DMS79 (cell line): ENCODE results near the gene CEP76.
"Not testable (repeated sequence)": the region's sequence is repeated elsewhere in the genome, so short reads cannot be mapped to it uniquely, and the experiment has no call there.

Source experiments
- DNase-seq: peaks from one replicate; lab custom pipeline; 2025; lab: John Stamatoyannopoulos, UW

CEP76 gene

DNA sequence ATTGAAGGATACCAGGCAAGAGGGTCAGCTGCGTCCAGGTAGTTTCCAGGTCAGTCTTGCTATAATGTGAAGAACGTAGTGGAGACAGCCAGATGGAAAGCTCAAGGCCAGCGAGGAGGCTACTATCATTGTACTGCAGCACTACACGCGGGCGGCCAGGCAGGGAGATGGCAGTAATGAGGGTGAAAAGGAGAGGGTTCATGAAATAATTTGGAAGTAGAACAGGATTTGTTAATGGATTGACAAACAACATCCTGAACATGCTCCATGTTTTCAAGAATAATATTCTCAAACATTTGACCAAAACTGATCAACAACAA, 61.7 kb downstream of the CEP76 start:
- DNase-seq: no peak

DNA sequence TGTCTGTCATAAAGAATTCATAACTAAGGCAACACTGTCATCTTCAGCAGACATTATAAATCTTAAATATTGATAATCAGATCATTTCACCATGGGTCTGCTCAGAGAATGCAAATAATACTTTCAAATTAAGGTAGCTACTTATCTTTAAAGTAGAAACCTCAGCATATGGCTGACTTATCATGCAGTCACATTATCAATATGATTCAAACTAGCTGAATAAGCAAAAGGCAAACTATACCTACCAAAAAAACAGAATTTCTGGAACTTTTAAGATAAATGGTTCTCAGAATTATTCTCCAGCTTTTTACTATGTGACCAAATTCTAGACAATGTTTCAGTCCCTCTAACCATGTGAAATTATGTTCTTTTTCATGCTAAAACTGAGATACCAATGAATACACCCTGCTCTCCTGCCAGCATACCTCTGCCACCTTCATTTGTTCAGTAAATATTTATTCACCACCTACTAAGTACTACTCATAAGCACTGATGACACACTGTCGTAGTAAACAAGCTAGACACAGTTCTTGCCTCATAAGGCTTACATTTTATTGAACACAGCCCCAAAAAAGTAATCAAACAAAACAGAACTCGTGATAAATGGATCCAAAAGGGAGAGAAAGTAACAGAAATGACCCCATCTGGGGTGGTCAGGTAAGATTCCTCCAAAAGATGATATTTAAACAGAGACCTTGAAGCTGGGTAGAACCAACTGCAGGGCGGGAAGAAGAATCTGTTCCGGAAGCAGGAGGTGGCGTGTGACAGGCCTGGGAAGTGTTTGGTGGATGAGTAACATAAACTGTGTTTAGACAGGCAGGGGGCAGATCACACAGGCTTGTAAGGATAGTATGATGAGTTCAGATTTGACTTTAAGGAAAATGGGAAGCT, 62.3 kb downstream of the CEP76 start:
- no peak for DNase-seq

DNA sequence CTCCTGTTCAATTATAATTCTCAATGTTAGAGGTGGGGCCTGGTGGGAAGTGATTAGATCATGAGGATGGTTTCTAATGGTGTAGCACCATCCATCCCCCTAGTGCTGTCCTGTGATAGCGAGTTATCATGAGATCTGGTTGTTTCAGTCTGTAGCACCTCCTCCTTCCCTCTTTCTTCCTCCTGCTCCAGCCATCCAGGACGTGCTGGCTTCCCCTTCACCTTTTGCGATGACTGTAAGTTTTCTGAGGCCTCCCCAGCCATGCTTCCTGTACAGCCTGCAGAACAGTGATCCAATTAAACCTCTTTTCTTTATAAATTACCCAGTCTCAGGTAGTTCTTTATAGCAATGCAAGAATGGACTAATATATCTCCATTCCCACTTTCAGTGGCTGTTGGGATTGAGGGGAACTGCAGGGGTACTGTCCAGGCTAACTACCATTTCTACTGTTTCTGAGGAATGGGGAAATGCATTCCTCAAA, 63.8 kb downstream of the CEP76 start:
- no peak for DNase-seq

DNA sequence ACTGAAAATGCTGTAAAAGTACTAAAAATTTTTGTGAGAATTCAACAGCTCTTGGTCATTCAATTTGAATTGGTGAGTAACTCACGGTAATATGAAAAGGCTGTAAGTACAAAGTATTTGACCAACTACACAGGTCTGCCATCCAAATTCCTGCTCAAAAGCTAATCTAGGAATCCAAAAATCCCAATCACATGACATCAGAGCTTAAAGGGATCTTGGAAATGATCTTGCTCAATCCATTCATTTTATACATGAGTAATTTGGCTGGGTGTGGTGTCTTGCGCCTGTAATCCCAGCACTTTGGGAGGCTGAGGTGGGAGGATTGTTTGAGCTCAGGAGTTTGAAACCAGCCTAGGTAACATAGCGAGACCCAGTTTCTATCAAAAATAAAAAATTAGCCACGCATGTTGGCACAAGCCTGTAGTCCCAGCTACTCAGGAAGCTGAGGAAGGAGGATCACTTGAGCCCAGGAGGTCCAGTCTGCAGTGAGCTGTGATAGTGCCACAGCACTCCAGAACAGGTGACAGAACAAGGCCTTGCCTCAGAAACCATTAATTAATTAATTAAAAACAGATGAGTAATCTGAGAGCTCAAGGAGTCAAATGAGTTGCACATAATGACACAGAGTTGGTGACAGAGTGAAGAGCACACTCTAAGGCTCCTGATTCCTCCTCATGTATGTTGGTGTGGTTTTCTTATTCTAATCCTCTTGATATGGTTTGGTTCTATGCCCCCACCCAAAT, 64.5 kb downstream of the CEP76 start:
- no peak for DNase-seq

DNA sequence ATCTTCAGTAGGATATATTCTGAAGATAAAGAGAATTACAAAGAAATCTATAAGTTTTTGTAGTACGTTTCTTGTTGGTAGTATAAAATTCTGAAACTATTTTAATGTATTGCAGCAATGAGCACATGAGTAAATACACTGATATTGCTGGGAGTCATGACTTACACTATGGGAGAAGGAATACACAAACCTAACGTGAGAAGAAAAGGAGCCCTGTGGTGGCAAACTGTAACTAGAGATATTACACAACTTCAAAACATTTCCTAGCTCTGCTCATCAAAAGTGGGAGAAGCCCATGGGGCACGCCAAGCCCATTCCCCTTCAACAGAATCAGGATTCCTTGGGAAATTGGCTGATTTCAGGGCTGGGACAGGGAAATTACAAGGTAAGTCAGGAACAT, 65.1 kb downstream of the CEP76 start:
- DNase-seq: no peak

DNA sequence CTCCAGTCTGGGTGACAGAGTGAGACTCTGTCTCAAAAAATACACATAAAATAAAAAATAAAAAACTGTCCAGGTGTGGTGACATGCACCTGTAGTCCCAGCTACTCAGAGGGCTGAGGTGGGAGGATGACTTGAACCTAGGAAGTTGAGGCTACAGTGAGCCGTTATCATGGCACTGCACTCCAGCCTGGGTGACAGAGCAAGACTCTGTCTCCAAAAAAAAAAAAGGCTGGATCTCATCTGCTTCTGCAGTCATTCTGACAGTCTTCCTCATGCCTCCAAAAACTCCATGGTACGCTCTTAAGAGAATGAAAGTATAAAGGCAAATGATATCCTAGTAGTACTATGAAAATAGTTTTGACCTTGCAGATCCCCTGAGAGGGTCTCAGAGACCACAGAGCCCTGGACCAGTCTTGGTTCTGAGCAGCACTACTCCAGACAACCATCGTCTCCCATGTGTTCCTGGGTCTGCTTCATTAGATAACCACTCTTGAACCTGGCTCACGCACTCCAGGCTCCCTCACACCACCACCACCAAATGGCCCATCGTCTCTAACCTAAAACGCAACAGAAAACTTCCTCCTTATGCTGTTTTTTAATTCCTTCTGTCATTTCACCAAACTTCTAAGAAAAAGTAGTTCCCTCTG, 70.6 kb downstream of the CEP76 start:
- DNase-seq: no peak

DNA sequence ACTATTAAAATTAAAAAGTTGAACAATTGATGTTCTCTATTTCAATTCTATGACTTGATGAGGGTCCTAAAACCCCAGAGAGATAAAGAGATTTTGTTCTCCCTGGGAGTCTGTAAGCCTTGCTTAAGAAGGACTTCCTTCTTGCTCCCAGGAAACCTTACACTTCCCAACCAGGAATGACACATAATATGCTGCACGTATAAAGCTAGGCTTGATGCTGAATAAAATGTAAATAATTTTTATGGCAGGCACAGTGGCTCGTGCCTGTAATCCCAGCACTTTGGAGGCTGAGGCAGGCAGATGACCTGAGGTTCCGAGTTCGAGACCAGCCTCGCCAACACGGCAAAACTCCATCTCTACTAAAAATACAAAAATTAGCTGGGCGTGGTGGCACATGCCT, 72.4 kb downstream of the CEP76 start:
- no peak for DNase-seq

DNA sequence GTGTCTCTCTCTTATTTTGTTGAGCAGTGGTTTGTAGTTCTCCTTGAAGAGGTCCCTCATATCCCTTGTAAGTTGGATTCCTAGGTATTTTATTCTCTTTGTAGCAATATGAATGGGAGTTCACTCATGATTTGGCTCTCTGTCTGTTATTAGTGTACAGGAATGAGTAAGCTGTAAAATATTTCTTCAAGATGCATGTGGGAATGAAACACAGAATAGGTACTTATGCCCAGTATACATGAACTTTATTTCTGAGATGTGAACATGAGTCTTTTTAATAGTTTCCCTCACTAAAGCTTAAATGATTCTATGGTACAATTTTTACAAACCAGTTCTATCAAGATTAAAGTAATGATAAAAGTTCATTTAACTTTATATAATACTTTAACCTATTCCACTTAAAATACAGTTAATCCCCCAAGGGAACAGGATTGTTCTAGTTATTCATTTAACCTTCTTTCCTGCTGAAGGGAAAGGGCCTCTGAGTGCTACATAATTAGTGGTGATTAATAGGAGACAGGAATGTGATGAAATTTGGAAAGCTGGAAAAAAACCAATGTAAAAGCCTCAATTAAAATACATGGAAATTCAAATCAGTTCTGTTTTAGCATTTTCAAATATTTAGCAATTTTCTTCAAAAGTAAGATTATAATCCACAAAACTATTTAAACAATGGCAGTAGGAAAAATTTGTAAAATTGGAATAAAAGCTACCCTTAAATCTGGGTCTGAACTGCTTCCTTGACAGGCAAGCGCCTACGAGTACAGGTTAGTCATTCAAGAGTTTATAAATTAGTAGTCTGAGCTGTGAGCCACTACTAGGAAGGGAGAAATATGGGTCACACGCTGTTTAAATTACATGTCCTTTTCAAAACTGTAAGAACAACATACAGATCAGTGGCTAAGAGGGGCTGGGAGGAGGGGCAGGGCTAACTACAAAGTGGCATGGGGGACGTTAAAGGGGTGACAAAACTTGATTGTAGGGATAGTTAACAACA, 73.5 kb downstream of the CEP76 start:
- no peak for DNase-seq

DNA sequence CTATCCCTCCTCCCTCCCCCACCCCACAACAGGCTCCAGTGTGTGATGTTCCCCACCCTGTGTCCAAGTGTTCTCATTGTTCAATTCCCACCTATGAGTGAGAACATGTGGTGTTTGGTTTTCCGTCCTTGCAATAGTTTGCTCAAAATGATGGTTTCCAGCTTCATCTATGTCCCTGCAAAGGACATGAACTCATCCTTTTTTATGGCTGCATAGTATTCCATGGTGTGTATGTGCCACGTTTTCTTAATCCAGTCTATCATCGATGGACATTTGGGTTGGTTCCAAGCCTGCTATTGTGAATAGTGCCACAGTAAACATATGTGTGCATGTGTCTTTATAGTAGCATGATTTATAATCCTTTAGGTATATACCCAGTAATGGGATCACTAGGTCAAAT, 75.3 kb downstream of the CEP76 start:
- DNase-seq: not testable (repeated sequence)

DNA sequence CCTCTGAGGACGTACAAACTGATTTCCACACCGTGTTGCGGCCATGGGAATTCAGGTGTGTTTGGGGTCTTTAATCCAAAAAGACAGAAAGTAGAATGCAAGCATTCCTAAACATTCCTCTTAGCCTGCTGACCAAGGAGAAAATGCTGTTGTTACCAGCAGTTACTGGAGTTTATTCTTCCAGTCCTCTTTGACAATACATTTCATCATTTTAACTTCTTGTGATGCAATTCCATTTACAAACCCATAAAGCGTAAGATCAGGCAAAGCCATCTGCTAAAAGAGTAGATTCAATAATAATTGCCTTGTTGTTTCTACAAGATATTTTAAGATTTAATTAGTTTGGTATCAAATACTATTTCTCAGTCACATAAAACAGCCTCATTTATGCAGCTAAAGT, 77.3 kb downstream of the CEP76 start:
- DNase-seq: no peak
